Activated B cell treated with CpG ODN at 0.5 μM for 24 hours (primary cell): ENCODE measurements around the gene SLC12A5. TPM values are rescaled to one million over a fixed set of nuclear protein-coding genes. Genes with fewer than 3 reads are reported as not detected.

ENCODE experiments used
- ATAC-seq: fragments of 200-7000 bp; cut with Tn5 transposase; one replicate; pipeline ENCODE4 v1.10.0; 2021; ENCODE audit warnings: low read depth, mild to moderate bottlenecking, moderate library complexity
- CTCF ChIA-PET: fragments of 350-600 bp; sonication (Branson Sonifier 250); formaldehyde crosslinking; loops from one replicate; lab custom pipeline; 2021; ENCODE audit warnings: antibody characterized with exemption; lab: Charles Lee
- POLR2A ChIA-PET: fragments of 350-600 bp; sonication (Branson Sonifier 250); formaldehyde crosslinking; loops from one replicate; lab custom pipeline; 2021; ENCODE audit warnings: antibody characterized with exemption; lab: Charles Lee
- DNase-seq: peaks from one replicate; pipeline ENCODE4 v3.0.0; 2022
- H3K27ac Mint-ChIP-seq: one replicate; pipeline ENCODE4 v1.8.0; 2020; ENCODE audit warnings: mixed read lengths
- H3K27me3 Mint-ChIP-seq: one replicate; pipeline ENCODE4 v1.8.0; 2021; ENCODE audit warnings: mixed read lengths
- H3K36me3 Mint-ChIP-seq: one replicate; pipeline ENCODE4 v1.8.0; 2021; ENCODE audit warnings: low read depth, mixed read lengths
- H3K4me1 Mint-ChIP-seq: one replicate; pipeline ENCODE4 v1.8.0; 2021; ENCODE audit warnings: mixed read lengths
- H3K4me3 Mint-ChIP-seq: one replicate; pipeline ENCODE4 v1.8.0; 2020; ENCODE audit warnings: mild to moderate bottlenecking, mixed read lengths
- H3K9me3 Mint-ChIP-seq: one replicate; pipeline ENCODE4 v1.8.0; 2020; ENCODE audit warnings: mixed read lengths
- CTCF ChIP-seq: fragments of 200-600 bp; IDR thresholded peaks from one replicate; pipeline ENCODE4 v1.8.0; 2022; ENCODE audit warnings: antibody characterized with exemption, mild to moderate bottlenecking
- intact Hi-C: fragments of 100-400 bp; cut with micrococcal nuclease; formaldehyde crosslinking; loops from one replicate; pipeline ENCODE4 v1.15.1; 2024
- total RNA-seq: library from RNA; stranded (reverse); gene quantifications from 2 replicates; pipeline ENCODE4 v1.2.3, GENCODE V29; 2022

Gene SLC12A5
- total RNA-seq, 1 donor from 2014 or later = not detected

GRCh38 chr20:46044896-46045295 lies 15.9 kb downstream of the SLC12A5 start:
- Mint-ChIP-seq H3K27ac (no peak overlapping the region), H3K36me3 (no peaks in the 10 kb centered on the region), H3K4me3 (no peak overlapping the region), H3K27me3 (peaks cover 61% of the 10 kb centered on the region), H3K4me1 (no peaks in the 10 kb centered on the region), H3K9me3 (no peaks in the 10 kb centered on the region)
- ChIA-PET CTCF (no interaction called here), POLR2A (no interaction called here)
- no peak for ATAC-seq
- intact Hi-C loops = no loop called here
- TF ChIP-seq CTCF = no peak
- DNase-seq = no peak

- H3K4me3 Mint-ChIP-seq = no peak overlapping the region
- no peaks in the 10 kb centered on the region for H3K9me3 Mint-ChIP-seq
- CTCF ChIA-PET = no interaction called here
- DNase-seq (no peak), ATAC-seq (no peak)
- POLR2A ChIA-PET = no interaction called here
- H3K27me3 Mint-ChIP-seq = peaks cover 52% of the 10 kb centered on the region
- intact Hi-C loops = no loop called here
- H3K4me1 Mint-ChIP-seq = no peaks in the 10 kb centered on the region
- H3K27ac Mint-ChIP-seq = no peak overlapping the region
- no peak for TF ChIP-seq CTCF
- no peaks in the 10 kb centered on the region for H3K36me3 Mint-ChIP-seq
These were observed 17.7 kb downstream of the SLC12A5 start for GRCh38 chr20:46046588-46047310.

- H3K27ac Mint-ChIP-seq = no peak overlapping the region
- peaks cover 41% of the 10 kb centered on the region for H3K27me3 Mint-ChIP-seq
- CTCF ChIA-PET = no interaction called here
- H3K36me3 Mint-ChIP-seq = no peaks in the 10 kb centered on the region
- DNase-seq (no peak), ATAC-seq (no peak)
- no peaks in the 10 kb centered on the region for H3K4me1 Mint-ChIP-seq
- TF ChIP-seq CTCF = no peak
- no peaks in the 10 kb centered on the region for H3K9me3 Mint-ChIP-seq
- H3K4me3 Mint-ChIP-seq = no peak overlapping the region
- intact Hi-C loops = no loop called here
- POLR2A ChIA-PET = no interaction called here
These were observed 18.8 kb downstream of the SLC12A5 start for GRCh38 chr20:46047821-46048220.

- no peaks in the 10 kb centered on the region for H3K36me3 Mint-ChIP-seq
- H3K9me3 Mint-ChIP-seq = no peaks in the 10 kb centered on the region
- intact Hi-C loops = no loop called here
- H3K4me1 Mint-ChIP-seq = no peaks in the 10 kb centered on the region
- ChIA-PET POLR2A (no interaction called here), CTCF (no interaction called here)
- ATAC-seq (no peak), DNase-seq (no peak)
- peaks cover 33% of the 10 kb centered on the region for H3K27me3 Mint-ChIP-seq
- TF ChIP-seq CTCF = no peak
- H3K27ac Mint-ChIP-seq = no peak overlapping the region
- H3K4me3 Mint-ChIP-seq = no peak overlapping the region
These were observed 20.2 kb downstream of the SLC12A5 start for GRCh38 chr20:46049190-46049589.

GRCh38 chr20:46049815-46050214 lies 20.8 kb downstream of the SLC12A5 start:
- Mint-ChIP-seq H3K27me3 (peaks cover 36% of the 10 kb centered on the region), H3K36me3 (no peaks in the 10 kb centered on the region), H3K4me1 (no peaks in the 10 kb centered on the region), H3K4me3 (no peak overlapping the region), H3K9me3 (no peaks in the 10 kb centered on the region), H3K27ac (no peak overlapping the region)
- ATAC-seq (no peak), DNase-seq (no peak)
- no peak for TF ChIP-seq CTCF
- ChIA-PET POLR2A (no interaction called here), CTCF (no interaction called here)
- intact Hi-C loops = no loop called here
